Right lobe of liver (tissue), 4 donors: ENCODE data around the gene TIPIN.

Source experiments
- POLR2A ChIP-seq: fragments of 450-650 bp; IDR thresholded peaks from one replicate; pipeline ENCODE4 v1.6.1; 2017; ENCODE audit warnings: antibody characterized with exemption, mild to moderate bottlenecking
- TF ChIP-seq, protein P1 (sequence below), 4 donors: fragments of 200-600 bp in 3 of 4; fragments of 450-650 bp in 1 of 4; IDR thresholded peaks; one replicate each; pipeline versions ENCODE4 v1.5.1 to v1.8.0; 2016 to 2022; ENCODE audit warnings: antibody characterized with exemption in 4 of 4, mild to moderate bottlenecking in 2 of 4
- donor health status: DM: no; HTN: no; CAD: no.
- donor health status: DM: no; HTN: no; CAD: no.
- donor health status: DM: no; HTN: yes; CAD: no.

DNA sequence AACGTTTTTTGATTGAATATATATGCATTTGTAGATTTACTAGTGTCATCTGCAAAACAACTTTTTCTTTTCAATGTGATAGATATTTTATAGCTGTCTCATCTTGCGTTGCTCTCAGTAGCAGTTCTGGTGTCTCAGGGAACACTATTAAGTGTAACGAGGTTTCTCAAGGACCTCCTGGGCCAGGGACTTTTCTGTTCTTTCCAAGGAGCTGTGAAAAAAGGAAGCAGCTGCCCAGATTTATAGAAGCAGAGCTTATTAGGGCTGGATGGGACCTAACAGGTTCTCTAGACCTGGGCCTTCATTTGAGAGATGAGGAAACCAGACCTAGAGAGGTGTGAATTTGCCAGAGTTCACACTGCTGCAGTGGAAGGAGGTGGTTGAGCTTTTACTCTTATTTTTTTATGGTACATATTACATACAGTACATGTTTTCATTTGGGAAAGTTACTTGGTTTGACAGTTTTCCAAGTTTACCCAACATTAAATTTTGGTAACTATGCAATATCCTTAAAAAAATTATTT is 46.3 kb upstream of the TIPIN start:
- TF ChIP-seq, protein P1, sequence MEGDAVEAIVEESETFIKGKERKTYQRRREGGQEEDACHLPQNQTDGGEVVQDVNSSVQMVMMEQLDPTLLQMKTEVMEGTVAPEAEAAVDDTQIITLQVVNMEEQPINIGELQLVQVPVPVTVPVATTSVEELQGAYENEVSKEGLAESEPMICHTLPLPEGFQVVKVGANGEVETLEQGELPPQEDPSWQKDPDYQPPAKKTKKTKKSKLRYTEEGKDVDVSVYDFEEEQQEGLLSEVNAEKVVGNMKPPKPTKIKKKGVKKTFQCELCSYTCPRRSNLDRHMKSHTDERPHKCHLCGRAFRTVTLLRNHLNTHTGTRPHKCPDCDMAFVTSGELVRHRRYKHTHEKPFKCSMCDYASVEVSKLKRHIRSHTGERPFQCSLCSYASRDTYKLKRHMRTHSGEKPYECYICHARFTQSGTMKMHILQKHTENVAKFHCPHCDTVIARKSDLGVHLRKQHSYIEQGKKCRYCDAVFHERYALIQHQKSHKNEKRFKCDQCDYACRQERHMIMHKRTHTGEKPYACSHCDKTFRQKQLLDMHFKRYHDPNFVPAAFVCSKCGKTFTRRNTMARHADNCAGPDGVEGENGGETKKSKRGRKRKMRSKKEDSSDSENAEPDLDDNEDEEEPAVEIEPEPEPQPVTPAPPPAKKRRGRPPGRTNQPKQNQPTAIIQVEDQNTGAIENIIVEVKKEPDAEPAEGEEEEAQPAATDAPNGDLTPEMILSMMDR (IDR thresholded peaks at IDR 0.05): no peak
- no peak for TF ChIP-seq POLR2A
